OCI-LY1 (cell line): ENCODE data around the gene ATXN1.

ENCODE experiments used
- H2AFZ ChIP-seq: fragments of 200-600 bp; sonication (generic), shearing (Covaris generic); 2 replicates; pipeline ENCODE4 v1.6.0; 2014; ENCODE audit warnings: antibody characterized with exemption, mild to moderate bottlenecking, low read length
- H3F3A ChIP-seq: fragments of 200-600 bp; sonication (generic), shearing (Covaris generic); 2 replicates; pipeline ENCODE4 v1.6.0; 2014; ENCODE audit warnings: mild to moderate bottlenecking, antibody characterized with exemption, low read length, moderate library complexity; ENCODE audit not compliant: insufficient read depth
- H3K27ac ChIP-seq: fragments of 200-600 bp; sonication (generic); 2 replicates; pipeline ENCODE4 v1.5.1; 2014; ENCODE audit warnings: low read length, mixed run types, mild to moderate bottlenecking, low read depth; ENCODE audit not compliant: poor library complexity, severe bottlenecking
- H3K27me3 ChIP-seq: fragments of 200-600 bp; sonication (generic); 2 replicates; pipeline ENCODE4 v1.6.0; 2014; ENCODE audit warnings: antibody characterized with exemption, mild to moderate bottlenecking, low read length, moderate library complexity; ENCODE audit not compliant: insufficient read depth
- H3K36me3 ChIP-seq: fragments of 200-600 bp; sonication (generic); 2 replicates; pipeline ENCODE4 v1.6.1; 2014; ENCODE audit warnings: mild to moderate bottlenecking, antibody characterized with exemption, low read length, moderate library complexity, mixed read lengths; ENCODE audit not compliant: insufficient read depth
- H3K4me1 ChIP-seq: fragments of 200-600 bp; sonication (generic); 2 replicates; pipeline ENCODE4 v1.5.1; 2014; ENCODE audit warnings: mild to moderate bottlenecking, low read length, moderate library complexity; ENCODE audit not compliant: insufficient read depth, severe bottlenecking
- H3K4me2 ChIP-seq: fragments of 200-600 bp; sonication (generic), shearing (Covaris generic); 2 replicates; pipeline ENCODE4 v1.6.1; 2014; ENCODE audit warnings: low read length
- H3K4me3 ChIP-seq: fragments of 200-600 bp; sonication (generic); 2 replicates; pipeline ENCODE4 v1.5.1; 2014; ENCODE audit warnings: low read length, low read depth, mild to moderate bottlenecking, mixed read lengths; ENCODE audit not compliant: poor library complexity, severe bottlenecking
- H3K79me2 ChIP-seq: fragments of 200-600 bp; shearing (Covaris generic); 2 replicates; pipeline ENCODE4 v1.6.1; 2016; ENCODE audit warnings: mixed run types, low read length, mixed read lengths; ENCODE audit not compliant: insufficient read depth
- H3K9ac ChIP-seq: fragments of 200-600 bp; sonication (generic), shearing (Covaris generic); 2 replicates; pipeline ENCODE4 v1.6.1; 2014; ENCODE audit warnings: mild to moderate bottlenecking, low read length, mixed read lengths
- H3K9me2 ChIP-seq: fragments of 200-600 bp; sonication (generic), shearing (Covaris generic); 2 replicates; pipeline ENCODE4 v1.6.1; 2014; ENCODE audit warnings: low read depth, mild to moderate bottlenecking, low read length, mixed read lengths
- H3K9me3 ChIP-seq: fragments of 200-600 bp; shearing (Covaris generic); 2 replicates; pipeline ENCODE4 v1.6.1; 2014; ENCODE audit warnings: low read length, mixed read lengths
- H4K20me1 ChIP-seq: fragments of 200-600 bp; sonication (generic), shearing (Covaris generic); 2 replicates; pipeline ENCODE4 v1.6.0; 2016; ENCODE audit warnings: mild to moderate bottlenecking, low read length; ENCODE audit not compliant: insufficient read depth
- CTCF ChIP-seq: fragments of 200-600 bp; sonication (generic), shearing (Covaris generic); IDR thresholded peaks from 2 replicates; pipeline ENCODE4 v1.5.1; 2017; ENCODE audit warnings: mild to moderate bottlenecking, antibody characterized with exemption, low read length, moderate library complexity, mixed read lengths
- EZH2 ChIP-seq: fragments of 200-600 bp; sonication (generic), shearing (Covaris generic); IDR thresholded peaks from 2 replicates; pipeline ENCODE4 v1.8.0; 2017; ENCODE audit warnings: borderline replicate concordance, mixed run types, mild to moderate bottlenecking, antibody characterized with exemption, low read length, moderate library complexity, mixed read lengths

Gene ATXN1

DNA sequence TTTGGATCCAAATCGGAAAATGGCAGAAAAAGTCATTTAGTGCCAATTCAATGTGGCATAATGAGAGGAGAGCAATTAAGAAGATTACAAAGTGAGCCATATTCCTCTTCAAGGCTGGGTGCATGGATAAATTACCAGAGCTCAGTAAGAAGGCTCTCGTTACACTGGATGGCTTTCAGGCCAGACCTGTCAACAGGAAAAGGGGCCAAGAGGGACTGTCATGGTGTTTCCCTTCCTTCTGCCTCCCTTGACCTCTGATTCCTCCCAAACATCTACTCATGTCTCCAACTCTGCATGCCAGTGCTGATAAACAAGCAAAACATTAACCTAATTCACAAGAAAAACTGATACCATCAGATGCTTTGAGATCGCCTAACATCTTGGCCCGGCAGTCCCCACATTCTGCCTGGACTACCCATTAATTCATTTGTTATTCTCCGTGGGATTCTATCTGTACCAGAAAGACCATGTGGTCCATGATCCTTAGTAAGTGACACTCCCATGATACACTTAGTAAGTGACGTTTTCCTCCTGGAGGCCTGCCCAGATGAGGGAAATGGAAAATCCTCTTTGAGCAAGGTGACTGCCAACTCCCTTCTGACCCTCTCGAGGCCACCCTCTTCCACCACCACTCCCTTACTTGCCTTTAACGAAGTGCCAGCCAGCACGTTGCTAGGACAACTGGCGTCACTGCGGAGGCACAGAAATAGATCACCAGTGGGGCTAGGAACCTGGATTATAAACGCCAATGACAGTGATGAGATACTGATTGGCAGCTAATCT is 283.7 kb downstream of the ATXN1 start:
- H3K4me3 ChIP-seq: no peak overlapping the region
- TF ChIP-seq EZH2 (no peak), CTCF (no peak)
- no peaks in the 10 kb centered on the region for H3K9me3 ChIP-seq
- H3K79me2 ChIP-seq: no peaks in the 10 kb centered on the region
- H4K20me1 ChIP-seq: no peaks in the 10 kb centered on the region
- H3K9me2 ChIP-seq: no peaks in the 10 kb centered on the region
- H3F3A ChIP-seq: no peaks in the 10 kb centered on the region
- no peaks in the 10 kb centered on the region for H3K27me3 ChIP-seq
- H3K36me3 ChIP-seq: no peaks in the 10 kb centered on the region
- no peak overlapping the region for H2AFZ ChIP-seq
- no peak overlapping the region for H3K27ac ChIP-seq
- no peaks in the 10 kb centered on the region for H3K4me1 ChIP-seq
- H3K9ac ChIP-seq: no peak overlapping the region
- H3K4me2 ChIP-seq: no peak overlapping the region

GRCh38 chr6:16476861-16477260 is 284.4 kb downstream of the ATXN1 start:
- no peak overlapping the region for H2AFZ ChIP-seq
- no peaks in the 10 kb centered on the region for H4K20me1 ChIP-seq
- H3K36me3 ChIP-seq: no peaks in the 10 kb centered on the region
- no peaks in the 10 kb centered on the region for H3K79me2 ChIP-seq
- H3K27me3 ChIP-seq: no peaks in the 10 kb centered on the region
- H3K4me2 ChIP-seq: no peak overlapping the region
- H3K27ac ChIP-seq: no peak overlapping the region
- no peaks in the 10 kb centered on the region for H3K9me3 ChIP-seq
- TF ChIP-seq EZH2 (no peak), CTCF (no peak)
- H3K4me1 ChIP-seq: no peaks in the 10 kb centered on the region
- H3K4me3 ChIP-seq: no peak overlapping the region
- H3K9ac ChIP-seq: no peak overlapping the region
- H3K9me2 ChIP-seq: no peaks in the 10 kb centered on the region
- no peaks in the 10 kb centered on the region for H3F3A ChIP-seq

DNA sequence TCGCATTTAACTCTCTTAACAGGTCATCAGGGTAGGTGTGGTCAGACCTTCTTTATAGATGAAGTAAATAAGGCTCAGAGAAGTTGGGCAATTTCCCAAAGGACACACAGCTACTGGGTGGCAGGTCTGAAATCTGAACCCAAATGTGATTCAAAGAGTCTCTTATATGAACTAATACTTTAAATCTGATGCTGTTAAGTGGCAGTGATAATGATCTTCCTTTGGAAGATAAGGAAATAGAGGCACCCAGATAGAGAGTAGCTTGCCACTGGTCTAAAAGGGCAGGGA is 285.8 kb downstream of the ATXN1 start:
- no peak for TF ChIP-seq EZH2
- TF ChIP-seq CTCF: no peak
- Histone ChIP-seq H3K27ac (no peak overlapping the region), H3K4me3 (no peak overlapping the region), H2AFZ (no peak overlapping the region), H3K4me1 (no peaks in the 10 kb centered on the region), H3K9ac (no peak overlapping the region), H3K4me2 (no peak overlapping the region), H3K36me3 (no peaks in the 10 kb centered on the region), H3K27me3 (no peaks in the 10 kb centered on the region), H3K79me2 (no peaks in the 10 kb centered on the region), H3F3A (no peaks in the 10 kb centered on the region), H3K9me2 (no peaks in the 10 kb centered on the region), H3K9me3 (no peaks in the 10 kb centered on the region), H4K20me1 (no peaks in the 10 kb centered on the region)
